HG02763 (cell line): ENCODE data around the gene MPZ.
"Not testable (repeated sequence)": the region's sequence is repeated elsewhere in the genome, so short reads cannot be mapped to it uniquely, and the experiment has no call there.

Experiments
- ATAC-seq: cut with Tn5 transposase; IDR thresholded peaks from one replicate; pipeline ENCODE4 v1.9.1; 2021; ENCODE audit warnings: mild to moderate bottlenecking, moderate library complexity; ENCODE audit not compliant: unreplicated experiment

Gene MPZ

GRCh38 chr1:161258439-161259344 lies 51.1 kb downstream of the MPZ start, which contains the start of gene PCP4L1:
PCP4L1 (plus strand) TSS chr1:161258745; CDS start chr1:161258975, 230 bp downstream.
- no peak for ATAC-seq

- not testable (repeated sequence) for ATAC-seq
These were observed 52.7 kb downstream of the MPZ start for GRCh38 chr1:161257109-161257508.

GRCh38 chr1:161255955-161256520 lies 53.7 kb downstream of the MPZ start:
- not testable (repeated sequence) for ATAC-seq

GRCh38 chr1:161255302-161255701 lies 54.5 kb downstream of the MPZ start:
- ATAC-seq = not testable (repeated sequence)
